WERI-Rb-1 (cell line): ENCODE results near the gene ZBTB48.
A peak's percentile ranks its signal among the peaks of the same experiment; 100 is the strongest.
"Not testable (repeated sequence)": the region's sequence is repeated elsewhere in the genome, so short reads cannot be mapped to it uniquely, and the experiment has no call there.

Experiments used
- DNase-seq: peaks from one replicate; pipeline ENCODE4 v3.0.0-alpha.2; 2020
- H3K27ac ChIP-seq: fragments of 250-450 bp; sonication (Bioruptor Pico); 2 replicates; pipeline ENCODE4 v1.5.1; 2020; ENCODE audit warnings: mild to moderate bottlenecking, moderate library complexity
- H3K27me3 ChIP-seq: fragments of 250-450 bp; sonication (Bioruptor Pico); 2 replicates; pipeline ENCODE4 v1.5.1; 2021; ENCODE audit warnings: mild to moderate bottlenecking, low read depth, moderate library complexity; ENCODE audit not compliant: insufficient read depth, severe bottlenecking
- H3K36me3 ChIP-seq: fragments of 250-450 bp; sonication (Bioruptor Pico); 2 replicates; pipeline ENCODE4 v1.5.1; 2020; ENCODE audit warnings: mild to moderate bottlenecking, moderate library complexity
- H3K4me3 ChIP-seq: 2 replicates; pipeline ENCODE4 v1.5.1; 2011; ENCODE audit warnings: low read depth, mild to moderate bottlenecking, control low read depth, low read length
- H3K9me3 ChIP-seq: fragments of 250-450 bp; sonication (Bioruptor Pico); 2 replicates; pipeline ENCODE4 v1.5.1; 2021; ENCODE audit warnings: mild to moderate bottlenecking, moderate library complexity; ENCODE audit not compliant: severe bottlenecking
- TF ChIP-seq, protein P1 (sequence below): IDR thresholded peaks from 2 replicates; pipeline ENCODE4 v1.5.1; 2011; ENCODE audit warnings: low read depth, mild to moderate bottlenecking, control low read depth, inconsistent platforms, low read length

The ZBTB48 gene

DNA sequence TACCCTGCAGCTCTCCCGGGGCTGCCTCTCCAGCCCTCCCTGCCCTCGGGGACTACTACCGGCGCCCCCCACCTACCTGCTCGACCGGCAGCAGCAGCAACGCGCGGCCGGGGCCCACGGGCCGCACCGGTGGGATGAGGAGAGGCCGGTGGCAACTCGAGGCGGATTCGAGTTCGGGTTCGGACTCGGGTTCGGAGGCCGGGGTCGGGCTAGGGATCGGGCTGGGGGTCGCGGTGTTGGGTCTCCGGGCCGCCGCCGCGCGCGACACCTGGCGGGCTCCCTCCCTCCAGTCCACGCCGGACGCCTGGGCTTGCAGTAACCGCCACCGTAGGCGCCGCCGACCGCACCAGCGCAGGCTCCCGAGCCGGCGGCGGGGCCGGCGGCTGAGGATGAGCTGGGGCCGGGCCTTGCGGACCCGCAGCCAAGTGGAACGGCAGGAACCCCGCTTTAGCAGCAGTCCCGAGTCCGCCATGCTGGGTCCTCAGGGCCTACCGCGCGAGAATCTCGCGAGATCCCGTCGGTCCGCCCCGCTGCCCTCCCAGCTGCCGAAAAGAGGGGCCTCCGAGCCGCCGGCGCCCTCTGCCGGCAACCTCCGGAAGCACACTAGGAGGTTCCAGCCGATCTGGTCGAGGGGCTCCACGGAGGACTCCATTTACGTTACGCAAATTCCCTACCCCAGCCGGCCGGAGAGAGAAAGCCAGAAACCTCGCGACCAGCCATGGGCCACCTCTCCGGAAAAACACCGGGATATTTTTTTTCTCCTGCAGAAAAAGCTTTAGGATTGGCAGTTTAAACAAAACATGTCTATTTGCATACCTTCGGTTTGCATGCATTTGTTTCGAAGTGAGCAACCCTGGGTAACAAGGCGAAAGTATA, 25.5 kb upstream of the ZBTB48 start, which contains the start of gene NOL9:
Gene NOL9, minus strand, starts transcription at position 483 of the 876 bp plus-strand sequence. Its CDS starts 11 bp downstream, at position 472.
- Histone ChIP-seq H3K4me3 (peak within 1 kb of the TSS; percentile 93), H3K36me3 (peaks cover 35% of the 10 kb centered on the region), H3K27ac (peak within 1 kb of the TSS; percentile 91), H3K27me3 (no peaks in the 10 kb centered on the region), H3K9me3 (peaks cover 4% of the 10 kb centered on the region)
- DNase-seq = peak; percentile 93
- TF ChIP-seq, protein P1, sequence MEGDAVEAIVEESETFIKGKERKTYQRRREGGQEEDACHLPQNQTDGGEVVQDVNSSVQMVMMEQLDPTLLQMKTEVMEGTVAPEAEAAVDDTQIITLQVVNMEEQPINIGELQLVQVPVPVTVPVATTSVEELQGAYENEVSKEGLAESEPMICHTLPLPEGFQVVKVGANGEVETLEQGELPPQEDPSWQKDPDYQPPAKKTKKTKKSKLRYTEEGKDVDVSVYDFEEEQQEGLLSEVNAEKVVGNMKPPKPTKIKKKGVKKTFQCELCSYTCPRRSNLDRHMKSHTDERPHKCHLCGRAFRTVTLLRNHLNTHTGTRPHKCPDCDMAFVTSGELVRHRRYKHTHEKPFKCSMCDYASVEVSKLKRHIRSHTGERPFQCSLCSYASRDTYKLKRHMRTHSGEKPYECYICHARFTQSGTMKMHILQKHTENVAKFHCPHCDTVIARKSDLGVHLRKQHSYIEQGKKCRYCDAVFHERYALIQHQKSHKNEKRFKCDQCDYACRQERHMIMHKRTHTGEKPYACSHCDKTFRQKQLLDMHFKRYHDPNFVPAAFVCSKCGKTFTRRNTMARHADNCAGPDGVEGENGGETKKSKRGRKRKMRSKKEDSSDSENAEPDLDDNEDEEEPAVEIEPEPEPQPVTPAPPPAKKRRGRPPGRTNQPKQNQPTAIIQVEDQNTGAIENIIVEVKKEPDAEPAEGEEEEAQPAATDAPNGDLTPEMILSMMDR = peak; percentile 85

DNA sequence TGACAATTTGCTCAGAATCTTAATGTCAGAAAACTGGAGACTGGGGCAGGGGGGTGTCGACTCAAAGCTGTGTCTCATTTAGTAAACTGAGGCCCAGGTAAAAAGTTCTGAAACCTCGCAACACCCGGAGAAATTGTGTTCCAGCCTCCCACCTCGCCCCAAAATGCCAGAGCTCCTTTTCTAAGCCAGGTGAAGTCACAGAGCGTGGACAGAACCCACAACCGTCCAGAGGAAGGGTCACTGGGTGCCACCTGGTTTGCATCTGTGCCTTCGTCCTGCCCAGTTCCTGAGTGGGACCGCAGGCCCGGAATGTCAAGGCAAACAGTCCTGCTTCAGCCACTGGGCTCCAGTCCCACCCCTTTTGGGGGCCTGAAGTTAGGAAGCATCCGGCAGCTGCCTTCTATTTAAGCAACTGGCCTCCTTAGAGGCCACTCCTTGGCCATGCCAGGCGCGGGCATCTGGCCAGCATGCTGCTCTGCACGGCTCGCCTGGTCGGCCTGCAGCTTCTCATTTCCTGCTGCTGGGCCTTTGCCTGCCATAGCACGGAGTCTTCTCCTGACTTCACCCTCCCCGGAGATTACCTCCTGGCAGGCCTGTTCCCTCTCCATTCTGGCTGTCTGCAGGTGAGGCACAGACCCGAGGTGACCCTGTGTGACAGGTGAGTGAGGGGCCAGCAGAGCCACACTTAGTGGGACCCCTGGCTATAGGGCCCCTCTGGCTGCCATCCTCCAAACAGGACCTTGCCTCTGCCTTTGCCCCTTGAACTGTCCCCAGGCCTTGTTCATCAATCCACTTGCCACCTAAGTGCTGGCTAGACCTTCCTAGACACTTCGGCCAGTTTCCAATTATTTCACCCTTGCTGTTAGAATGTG, 24.7 kb upstream of the ZBTB48 start, which contains the start of gene TAS1R1:
Gene TAS1R1, plus strand, starts transcription at position 401 of the 872 bp plus-strand sequence. Its CDS starts 67 bp downstream, at position 468.
- TF ChIP-seq, protein P1 = no peak
- Histone ChIP-seq H3K27me3 (no peaks in the 10 kb centered on the region), H3K27ac (peak within 1 kb of the TSS; percentile 91), H3K36me3 (peaks cover 27% of the 10 kb centered on the region), H3K4me3 (peak within 1 kb of the TSS; percentile 93), H3K9me3 (peaks cover 5% of the 10 kb centered on the region)
- no peak for DNase-seq

DNA sequence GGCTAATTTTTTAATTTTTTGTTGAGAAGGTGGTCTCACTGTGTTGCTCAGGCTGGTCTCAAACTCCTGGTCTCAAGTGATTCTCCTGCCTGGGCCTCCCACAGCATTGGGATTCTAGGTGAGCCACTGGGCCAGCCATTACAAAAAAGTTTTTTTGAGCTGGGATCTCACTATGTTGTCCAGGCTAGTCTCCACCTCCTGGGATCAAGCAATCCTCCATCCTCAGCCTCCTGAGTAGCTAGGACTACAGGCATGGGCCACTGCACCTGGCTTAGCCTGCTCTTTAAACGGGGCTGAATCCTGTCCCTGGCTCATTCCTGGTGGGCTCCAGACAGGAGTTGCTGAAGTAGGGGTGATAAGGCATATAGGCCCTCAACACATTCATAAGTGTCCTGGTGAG, 22.2 kb upstream of the ZBTB48 start:
- TF ChIP-seq, protein P1 = no peak
- no peak overlapping the region for H3K27ac ChIP-seq
- peaks cover 28% of the 10 kb centered on the region for H3K9me3 ChIP-seq
- no peak overlapping the region for H3K4me3 ChIP-seq
- no peak for DNase-seq
- peaks cover 6% of the 10 kb centered on the region for H3K36me3 ChIP-seq
- no peaks in the 10 kb centered on the region for H3K27me3 ChIP-seq

DNA sequence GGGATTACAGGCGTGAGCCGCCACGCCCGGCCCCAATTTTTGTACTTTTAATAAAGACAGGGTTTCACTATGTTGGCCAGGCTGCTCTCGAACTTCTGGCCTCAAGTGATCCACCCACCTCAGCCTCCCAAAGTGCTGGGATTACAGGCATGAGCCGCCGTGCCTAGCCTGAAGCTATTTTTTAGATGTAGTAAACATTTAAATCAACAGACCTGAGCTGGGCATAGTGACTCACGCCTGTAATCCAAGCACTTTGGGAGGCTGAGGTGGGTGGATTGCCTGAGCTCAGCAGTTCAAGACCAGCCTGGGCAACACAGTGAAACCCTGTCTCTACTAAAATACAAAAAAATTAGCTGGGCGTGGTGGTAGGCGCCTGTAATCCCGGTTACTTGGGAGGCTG, 20.6 kb upstream of the ZBTB48 start:
- not testable (repeated sequence) for H3K4me3 ChIP-seq, H3K36me3 ChIP-seq, DNase-seq, H3K27me3 ChIP-seq, H3K27ac ChIP-seq
- peaks cover 37% of the 10 kb centered on the region for H3K9me3 ChIP-seq

DNA sequence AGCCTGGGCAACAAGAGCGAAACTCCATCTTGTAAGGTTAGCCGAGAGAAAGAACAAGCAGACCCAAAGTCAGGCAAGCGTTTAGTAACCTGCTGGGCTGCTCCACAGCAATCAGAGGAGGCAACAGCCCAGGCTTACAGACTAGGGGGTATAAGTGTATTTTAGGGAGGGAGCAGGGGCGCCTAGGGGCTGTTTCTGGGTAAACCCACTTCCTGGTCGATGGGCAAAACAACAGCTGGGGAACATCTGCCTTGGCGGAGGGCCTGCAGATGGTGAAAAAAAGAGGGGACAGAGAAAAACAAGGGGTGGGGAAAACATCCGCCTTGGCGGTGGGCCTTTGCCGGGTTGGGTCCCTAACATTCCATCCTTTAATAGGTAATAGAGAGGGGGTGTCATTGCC, 19.5 kb upstream of the ZBTB48 start:
- no peaks in the 10 kb centered on the region for H3K36me3 ChIP-seq
- H3K9me3 ChIP-seq = peaks cover 37% of the 10 kb centered on the region
- DNase-seq = no peak
- no peaks in the 10 kb centered on the region for H3K27me3 ChIP-seq
- H3K4me3 ChIP-seq = no peak overlapping the region
- H3K27ac ChIP-seq = no peak overlapping the region; the same call in 1 of the 2 replicates
- TF ChIP-seq, protein P1 = no peak

DNA sequence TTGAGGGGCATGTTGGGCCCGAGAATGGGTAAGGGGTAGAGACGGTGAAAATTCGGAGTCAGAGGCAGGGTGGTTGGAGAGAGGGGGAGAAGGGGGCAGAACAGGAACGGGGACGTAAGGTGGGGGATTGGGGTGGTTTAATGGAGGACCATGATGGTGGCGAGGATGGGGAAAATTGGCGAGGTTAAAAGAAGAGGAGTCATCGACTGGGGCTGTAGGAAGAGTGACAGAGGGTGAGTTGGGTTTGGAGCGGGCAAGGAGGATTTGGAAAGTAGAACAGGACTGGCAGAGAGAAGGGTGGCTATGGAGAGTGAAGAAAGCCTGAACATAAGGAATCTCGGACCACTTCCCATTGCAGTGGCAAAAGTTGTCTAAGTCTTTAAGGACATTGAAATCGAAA, 10.8 kb upstream of the ZBTB48 start:
- DNase-seq = no peak
- H3K36me3 ChIP-seq = no peaks in the 10 kb centered on the region
- peaks cover 5% of the 10 kb centered on the region for H3K9me3 ChIP-seq
- no peak overlapping the region for H3K4me3 ChIP-seq
- H3K27me3 ChIP-seq = no peaks in the 10 kb centered on the region
- TF ChIP-seq, protein P1 = no peak
- no peak overlapping the region for H3K27ac ChIP-seq
